AG08395 (cell line): ENCODE data around the gene TTC14.

Experiments
- DNase-seq: peaks from one replicate; pipeline ENCODE4 v3.0.0; 2012; ENCODE audit warnings: mixed read lengths, low spot score

Gene TTC14

GRCh38 chr3:180633722-180634121, 31.8 kb downstream of the TTC14 start:
- DNase-seq, result no peak

GRCh38 chr3:180640987-180641386, 39.0 kb downstream of the TTC14 start:
- DNase-seq, result no peak

- DNase-seq, result no peak
Measured at GRCh38 chr3:180646187-180646790, 44.3 kb downstream of the TTC14 start.

- no peak for DNase-seq
Measured at GRCh38 chr3:180656406-180656805, 54.4 kb downstream of the TTC14 start.

- DNase-seq, result no peak
Measured at GRCh38 chr3:180657094-180657493, 55.1 kb downstream of the TTC14 start.
